DND-41 (cell line): ENCODE results near the gene ESYT2.

Experiments used
- ATAC-seq: fragments of 200-7000 bp; cut with Tn5 transposase; 3 replicates; pipeline ENCODE4 v1.9.1; 2021; ENCODE audit warnings: low read depth; ENCODE audit not compliant: insufficient read depth
- DNase-seq: peaks from one replicate; pipeline ENCODE4 v3.0.0-alpha.2; 2020
- H2AFZ ChIP-seq: 2 replicates; pipeline ENCODE4 v1.6.0; 2012; ENCODE audit warnings: low read depth, low read length
- H3K27ac ChIP-seq: 2 replicates; pipeline ENCODE4 v1.5.1; 2012; ENCODE audit warnings: low read length, inconsistent platforms
- H3K27me3 ChIP-seq: fragments of 200-600 bp; sonication (generic); 2 replicates; pipeline ENCODE4 v1.6.0; 2012; ENCODE audit warnings: low read length, mild to moderate bottlenecking, inconsistent platforms; ENCODE audit not compliant: insufficient read depth, poor library complexity
- H3K36me3 ChIP-seq: 2 replicates; pipeline ENCODE4 v1.5.1; 2012; ENCODE audit warnings: low read length, inconsistent platforms; ENCODE audit not compliant: insufficient read depth
- H3K4me1 ChIP-seq: 2 replicates; pipeline ENCODE4 v1.5.1; 2012; ENCODE audit warnings: mild to moderate bottlenecking, low read length; ENCODE audit not compliant: insufficient read depth
- H3K4me2 ChIP-seq: 2 replicates; pipeline ENCODE4 v1.6.0; 2012; ENCODE audit warnings: mild to moderate bottlenecking, moderate library complexity, low read length, inconsistent platforms; ENCODE audit not compliant: insufficient read depth
- H3K4me3 ChIP-seq, 2 experiments: fragments of 200-600 bp in 1 of 2; shearing (Covaris generic) in 1 of 2; 2 replicates each; pipeline ENCODE4 v1.5.1; 2012 to 2016; ENCODE audit warnings: inconsistent platforms in 2 of 2, low read length in 2 of 2, mild to moderate bottlenecking in 2 of 2, low read depth in 1 of 2, moderate library complexity in 1 of 2
- H3K79me2 ChIP-seq: 2 replicates; pipeline ENCODE4 v1.6.0; 2012; ENCODE audit warnings: low read length, inconsistent platforms; ENCODE audit not compliant: insufficient read depth
- H3K9ac ChIP-seq: 2 replicates; pipeline ENCODE4 v1.6.0; 2012; ENCODE audit warnings: low read depth, mild to moderate bottlenecking, inconsistent platforms, low read length, moderate library complexity
- H3K9me3 ChIP-seq: 2 replicates; pipeline ENCODE4 v1.5.1; 2012; ENCODE audit warnings: low read length, moderate library complexity, mild to moderate bottlenecking, inconsistent platforms; ENCODE audit not compliant: insufficient read depth, severe bottlenecking
- H4K20me1 ChIP-seq: 2 replicates; pipeline ENCODE4 v1.6.0; 2012; ENCODE audit warnings: low read length; ENCODE audit not compliant: insufficient read depth
- EZH2 ChIP-seq: IDR thresholded peaks from 3 replicates; pipeline ENCODE4 v1.6.1; 2012; ENCODE audit warnings: borderline replicate concordance, low read depth, mild to moderate bottlenecking, moderate library complexity, low read length, inconsistent platforms; ENCODE audit not compliant: severe bottlenecking
- TF ChIP-seq, protein P1 (sequence below): IDR thresholded peaks from 2 replicates; pipeline ENCODE4 v1.5.1; 2012; ENCODE audit warnings: borderline replicate concordance, low read length, moderate library complexity, mild to moderate bottlenecking; ENCODE audit not compliant: poor library complexity, severe bottlenecking; ENCODE audit errors: extremely low read depth

Gene ESYT2

DNA sequence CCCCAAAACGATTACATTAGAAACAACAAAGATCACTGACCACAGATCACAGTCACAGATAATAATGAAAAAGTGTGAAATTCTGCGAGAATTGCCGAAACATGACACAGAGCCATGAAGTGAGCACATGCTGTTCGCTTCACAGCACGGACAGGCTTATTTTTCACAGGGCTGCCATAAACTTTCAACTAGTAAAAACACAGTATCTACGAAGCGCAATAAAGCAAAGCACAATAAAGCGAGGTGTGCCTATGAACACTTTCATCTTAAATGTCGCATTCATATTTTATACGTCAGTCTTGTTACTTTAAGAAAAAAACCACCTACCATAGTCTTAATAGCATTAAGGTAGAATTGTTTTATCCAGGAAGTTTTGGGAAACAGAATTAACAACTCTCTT lies 51.5 kb downstream of the ESYT2 start:
- H3K9ac ChIP-seq, result no peak overlapping the region
- no peak overlapping the region for H3K4me3 ChIP-seq
- H3K9me3 ChIP-seq, result no peaks in the 10 kb centered on the region
- H4K20me1 ChIP-seq, result peaks cover 10% of the 10 kb centered on the region
- peaks cover 12% of the 10 kb centered on the region for H3K79me2 ChIP-seq
- H3K4me1 ChIP-seq, result peaks cover 10% of the 10 kb centered on the region; the same call in 1 of the 2 replicates
- no peak overlapping the region for H3K4me2 ChIP-seq
- no peak overlapping the region for H3K27ac ChIP-seq
- ATAC-seq, result no peak
- no peaks in the 10 kb centered on the region for H3K27me3 ChIP-seq
- peaks cover 94% of the 10 kb centered on the region for H3K36me3 ChIP-seq
- TF ChIP-seq, protein P1, sequence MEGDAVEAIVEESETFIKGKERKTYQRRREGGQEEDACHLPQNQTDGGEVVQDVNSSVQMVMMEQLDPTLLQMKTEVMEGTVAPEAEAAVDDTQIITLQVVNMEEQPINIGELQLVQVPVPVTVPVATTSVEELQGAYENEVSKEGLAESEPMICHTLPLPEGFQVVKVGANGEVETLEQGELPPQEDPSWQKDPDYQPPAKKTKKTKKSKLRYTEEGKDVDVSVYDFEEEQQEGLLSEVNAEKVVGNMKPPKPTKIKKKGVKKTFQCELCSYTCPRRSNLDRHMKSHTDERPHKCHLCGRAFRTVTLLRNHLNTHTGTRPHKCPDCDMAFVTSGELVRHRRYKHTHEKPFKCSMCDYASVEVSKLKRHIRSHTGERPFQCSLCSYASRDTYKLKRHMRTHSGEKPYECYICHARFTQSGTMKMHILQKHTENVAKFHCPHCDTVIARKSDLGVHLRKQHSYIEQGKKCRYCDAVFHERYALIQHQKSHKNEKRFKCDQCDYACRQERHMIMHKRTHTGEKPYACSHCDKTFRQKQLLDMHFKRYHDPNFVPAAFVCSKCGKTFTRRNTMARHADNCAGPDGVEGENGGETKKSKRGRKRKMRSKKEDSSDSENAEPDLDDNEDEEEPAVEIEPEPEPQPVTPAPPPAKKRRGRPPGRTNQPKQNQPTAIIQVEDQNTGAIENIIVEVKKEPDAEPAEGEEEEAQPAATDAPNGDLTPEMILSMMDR, result no peak
- no peak for TF ChIP-seq EZH2
- no peak overlapping the region for H2AFZ ChIP-seq
- DNase-seq, result no peak

DNA sequence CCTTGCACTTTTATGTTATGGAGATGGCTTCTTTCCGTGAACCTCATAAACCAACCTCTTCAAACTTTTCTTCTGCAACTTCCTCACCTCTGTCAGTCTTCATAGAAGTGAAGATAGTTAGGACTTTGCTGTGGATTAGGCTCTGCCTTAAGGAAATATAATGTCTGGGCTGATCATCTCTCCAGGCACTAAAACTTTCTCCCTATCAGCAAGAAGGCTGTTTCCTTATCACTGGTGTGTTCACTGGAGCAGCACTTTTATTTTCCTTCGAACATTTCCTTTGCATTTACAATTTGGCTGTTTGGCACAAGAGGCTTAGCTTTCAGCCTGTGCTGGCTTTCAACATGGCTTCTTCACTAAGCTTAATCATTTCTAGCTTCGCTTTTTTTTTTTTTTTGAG lies 52.8 kb downstream of the ESYT2 start:
- Histone ChIP-seq H3K4me2 (no peak overlapping the region), H3K36me3 (peaks cover 89% of the 10 kb centered on the region), H4K20me1 (peaks cover 10% of the 10 kb centered on the region), H3K79me2 (peaks cover 12% of the 10 kb centered on the region), H3K4me1 (peaks cover 10% of the 10 kb centered on the region; the same call in 1 of the 2 replicates), H2AFZ (no peak overlapping the region), H3K27me3 (no peaks in the 10 kb centered on the region), H3K9ac (no peak overlapping the region), H3K27ac (no peak overlapping the region), H3K9me3 (no peaks in the 10 kb centered on the region), H3K4me3 (no peak overlapping the region)
- ATAC-seq (no peak), DNase-seq (no peak)
- no peak for TF ChIP-seq EZH2
- TF ChIP-seq, protein P1, result no peak

DNA sequence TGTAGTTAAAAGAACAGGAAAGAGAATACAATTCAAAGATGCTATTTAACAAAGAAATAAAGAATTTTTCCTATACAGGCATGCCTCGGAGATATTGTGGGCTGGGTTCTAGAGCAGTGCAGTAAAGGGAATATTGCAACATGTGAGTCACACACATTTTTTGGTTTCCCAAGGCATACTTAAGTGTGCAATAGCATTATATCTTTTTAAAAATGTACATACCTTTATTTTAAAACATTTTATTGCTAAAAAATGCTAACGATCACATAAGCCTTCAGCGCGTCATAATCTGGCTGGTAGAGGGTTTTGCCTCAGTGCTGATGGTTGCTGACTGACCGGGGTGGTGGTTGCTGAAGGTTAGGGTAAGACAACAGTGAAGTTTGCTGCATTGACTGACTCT lies 54.4 kb downstream of the ESYT2 start:
- Histone ChIP-seq H3K4me3 (no peak overlapping the region), H3K4me1 (peaks cover 9% of the 10 kb centered on the region; the same call in 1 of the 2 replicates), H3K27ac (no peak overlapping the region), H3K36me3 (peaks cover 82% of the 10 kb centered on the region), H2AFZ (no peak overlapping the region), H4K20me1 (peaks cover 7% of the 10 kb centered on the region), H3K9me3 (no peaks in the 10 kb centered on the region), H3K79me2 (peaks cover 9% of the 10 kb centered on the region), H3K9ac (no peak overlapping the region), H3K27me3 (no peaks in the 10 kb centered on the region), H3K4me2 (no peak overlapping the region)
- no peak for ATAC-seq
- DNase-seq, result no peak
- TF ChIP-seq, protein P1, result no peak
- TF ChIP-seq EZH2, result no peak

DNA sequence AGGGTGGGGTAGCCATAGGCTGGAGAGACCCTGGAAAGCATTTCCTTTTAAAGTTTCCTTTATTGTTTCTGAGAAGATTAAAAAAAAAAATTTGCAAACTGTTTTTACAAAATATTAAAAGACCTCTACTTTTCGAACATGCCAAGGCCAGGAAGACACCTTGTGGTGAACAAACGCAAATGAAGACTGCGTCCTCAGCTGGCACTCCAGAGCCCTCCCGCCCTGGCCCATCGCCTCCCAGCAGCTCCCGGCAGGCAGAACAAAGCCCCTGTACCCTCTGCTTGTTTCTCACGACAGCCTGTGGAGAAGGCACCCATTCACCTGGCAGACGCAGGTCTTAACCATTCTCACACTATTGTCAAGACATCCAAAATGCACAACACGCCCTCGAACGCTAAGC lies 56.4 kb downstream of the ESYT2 start:
- H3K27me3 ChIP-seq, result no peaks in the 10 kb centered on the region
- peaks cover 80% of the 10 kb centered on the region for H3K36me3 ChIP-seq
- H3K4me2 ChIP-seq, result no peak overlapping the region
- no peak overlapping the region for H3K4me3 ChIP-seq
- no peak overlapping the region for H2AFZ ChIP-seq
- no peaks in the 10 kb centered on the region for H3K4me1 ChIP-seq
- H3K27ac ChIP-seq, result no peak overlapping the region
- H4K20me1 ChIP-seq, result 0 out of 2 replicates have a peak, but pooled peaks cover 6% of the 10 kb centered on the region
- H3K9me3 ChIP-seq, result no peaks in the 10 kb centered on the region
- H3K79me2 ChIP-seq, result peaks cover 3% of the 10 kb centered on the region; the same call in 1 of the 2 replicates
- DNase-seq (no peak), ATAC-seq (no peak; the same call in 2 of the 3 replicates)
- no peak overlapping the region for H3K9ac ChIP-seq
- TF ChIP-seq, protein P1, result peak; percentile 13
- no peak for TF ChIP-seq EZH2
